Ishikawa (cell line): ENCODE measurements around the gene DOCK1.

Experiments used
- CEBPB ChIP-seq: IDR thresholded peaks from 2 replicates; pipeline ENCODE4 v1.6.1; 2012
- CREB1 ChIP-seq: IDR thresholded peaks from 2 replicates; pipeline ENCODE4 v1.6.1; 2012; ENCODE audit warnings: low read depth
- EGR1 ChIP-seq: IDR thresholded peaks from 2 replicates; pipeline ENCODE4 v1.6.1; 2012
- EP300 ChIP-seq: IDR thresholded peaks from 2 replicates; pipeline ENCODE4 v1.6.1; 2012; ENCODE audit warnings: borderline replicate concordance
- FOXM1 ChIP-seq: IDR thresholded peaks from 2 replicates; pipeline ENCODE4 v1.6.1; 2012; ENCODE audit warnings: low read depth, borderline replicate concordance
- NFIC ChIP-seq: IDR thresholded peaks from 2 replicates; pipeline ENCODE4 v1.6.1; 2012
- RAD21 ChIP-seq: IDR thresholded peaks from 2 replicates; pipeline ENCODE4 v1.6.1; 2012; ENCODE audit warnings: low read depth
- TAF1 ChIP-seq: IDR thresholded peaks from 2 replicates; pipeline ENCODE4 v1.6.1; 2012; ENCODE audit warnings: low read depth, mild to moderate bottlenecking
- TCF12 ChIP-seq: IDR thresholded peaks from 2 replicates; pipeline ENCODE4 v1.6.1; 2012; ENCODE audit warnings: low read depth
- TEAD4 ChIP-seq: IDR thresholded peaks from 2 replicates; pipeline ENCODE4 v1.6.1; 2012
- YY1 ChIP-seq: IDR thresholded peaks from 2 replicates; pipeline ENCODE4 v1.6.1; 2012; ENCODE audit warnings: low read depth
- ZBTB7A ChIP-seq: IDR thresholded peaks from 2 replicates; pipeline ENCODE4 v1.6.1; 2012; ENCODE audit warnings: low read depth
- TF ChIP-seq, protein P1 (sequence below): IDR thresholded peaks from 2 replicates; pipeline ENCODE4 v1.6.1; 2012
- TF ChIP-seq, protein P2 (sequence below): IDR thresholded peaks from 2 replicates; pipeline ENCODE4 v1.6.1; 2012
- TF ChIP-seq, protein P3 (sequence below): IDR thresholded peaks from 2 replicates; pipeline ENCODE4 v1.6.1; 2012; ENCODE audit warnings: low read depth, mild to moderate bottlenecking

Gene DOCK1

DNA sequence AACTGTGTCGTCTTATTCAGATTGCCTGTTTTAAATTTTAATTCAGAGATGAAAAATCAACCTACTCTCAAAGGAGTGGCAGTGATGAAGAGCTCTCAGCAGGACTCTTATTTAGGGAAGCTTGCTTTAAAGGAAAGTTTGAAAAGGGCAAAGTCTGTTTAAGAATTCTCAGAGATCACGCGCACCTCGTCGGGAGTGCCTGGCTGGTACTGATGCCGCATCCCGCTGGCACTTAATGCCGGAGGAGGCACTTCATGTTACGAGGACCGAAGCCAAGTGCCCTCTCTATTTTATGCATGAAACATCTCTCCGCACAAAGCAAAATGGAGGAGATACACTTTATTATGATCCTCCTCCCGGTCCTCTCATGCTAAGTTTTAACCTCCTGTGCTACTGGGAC lies 362.2 kb downstream of the DOCK1 start:
- TF ChIP-seq FOXM1 (no peak), CEBPB (no peak), EP300 (no peak), ZBTB7A (no peak), CREB1 (no peak), TAF1 (no peak), TCF12 (no peak), YY1 (no peak), TEAD4 (no peak), EGR1 (no peak), RAD21 (no peak), NFIC (no peak)
- TF ChIP-seq, protein P1, sequence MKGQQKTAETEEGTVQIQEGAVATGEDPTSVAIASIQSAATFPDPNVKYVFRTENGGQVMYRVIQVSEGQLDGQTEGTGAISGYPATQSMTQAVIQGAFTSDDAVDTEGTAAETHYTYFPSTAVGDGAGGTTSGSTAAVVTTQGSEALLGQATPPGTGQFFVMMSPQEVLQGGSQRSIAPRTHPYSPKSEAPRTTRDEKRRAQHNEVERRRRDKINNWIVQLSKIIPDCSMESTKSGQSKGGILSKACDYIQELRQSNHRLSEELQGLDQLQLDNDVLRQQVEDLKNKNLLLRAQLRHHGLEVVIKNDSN, result no peak
- TF ChIP-seq, protein P2, sequence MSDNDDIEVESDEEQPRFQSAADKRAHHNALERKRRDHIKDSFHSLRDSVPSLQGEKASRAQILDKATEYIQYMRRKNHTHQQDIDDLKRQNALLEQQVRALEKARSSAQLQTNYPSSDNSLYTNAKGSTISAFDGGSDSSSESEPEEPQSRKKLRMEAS, result no peak
- TF ChIP-seq, protein P3, sequence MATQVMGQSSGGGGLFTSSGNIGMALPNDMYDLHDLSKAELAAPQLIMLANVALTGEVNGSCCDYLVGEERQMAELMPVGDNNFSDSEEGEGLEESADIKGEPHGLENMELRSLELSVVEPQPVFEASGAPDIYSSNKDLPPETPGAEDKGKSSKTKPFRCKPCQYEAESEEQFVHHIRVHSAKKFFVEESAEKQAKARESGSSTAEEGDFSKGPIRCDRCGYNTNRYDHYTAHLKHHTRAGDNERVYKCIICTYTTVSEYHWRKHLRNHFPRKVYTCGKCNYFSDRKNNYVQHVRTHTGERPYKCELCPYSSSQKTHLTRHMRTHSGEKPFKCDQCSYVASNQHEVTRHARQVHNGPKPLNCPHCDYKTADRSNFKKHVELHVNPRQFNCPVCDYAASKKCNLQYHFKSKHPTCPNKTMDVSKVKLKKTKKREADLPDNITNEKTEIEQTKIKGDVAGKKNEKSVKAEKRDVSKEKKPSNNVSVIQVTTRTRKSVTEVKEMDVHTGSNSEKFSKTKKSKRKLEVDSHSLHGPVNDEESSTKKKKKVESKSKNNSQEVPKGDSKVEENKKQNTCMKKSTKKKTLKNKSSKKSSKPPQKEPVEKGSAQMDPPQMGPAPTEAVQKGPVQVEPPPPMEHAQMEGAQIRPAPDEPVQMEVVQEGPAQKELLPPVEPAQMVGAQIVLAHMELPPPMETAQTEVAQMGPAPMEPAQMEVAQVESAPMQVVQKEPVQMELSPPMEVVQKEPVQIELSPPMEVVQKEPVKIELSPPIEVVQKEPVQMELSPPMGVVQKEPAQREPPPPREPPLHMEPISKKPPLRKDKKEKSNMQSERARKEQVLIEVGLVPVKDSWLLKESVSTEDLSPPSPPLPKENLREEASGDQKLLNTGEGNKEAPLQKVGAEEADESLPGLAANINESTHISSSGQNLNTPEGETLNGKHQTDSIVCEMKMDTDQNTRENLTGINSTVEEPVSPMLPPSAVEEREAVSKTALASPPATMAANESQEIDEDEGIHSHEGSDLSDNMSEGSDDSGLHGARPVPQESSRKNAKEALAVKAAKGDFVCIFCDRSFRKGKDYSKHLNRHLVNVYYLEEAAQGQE, result no peak

DNA sequence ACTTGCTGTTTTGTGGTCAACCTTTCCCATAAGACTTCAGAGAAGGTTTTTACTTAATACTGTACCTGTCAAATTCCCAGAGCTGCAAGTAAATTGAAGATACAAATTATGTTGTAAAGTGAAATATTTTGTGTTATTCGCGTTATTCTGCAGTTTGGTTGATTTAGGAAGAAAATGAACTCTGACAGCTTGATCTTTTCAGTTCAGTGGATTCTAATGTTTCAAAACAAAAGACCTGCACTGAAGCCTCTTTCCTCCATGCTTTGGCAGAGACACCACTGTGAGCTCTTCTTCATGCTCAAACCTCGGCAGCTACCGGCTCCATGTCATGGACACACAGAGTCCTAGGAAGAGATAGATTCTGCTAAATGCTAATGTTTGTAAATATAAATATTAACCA lies 366.8 kb downstream of the DOCK1 start:
- TF ChIP-seq YY1 (no peak), FOXM1 (no peak), TEAD4 (no peak), CREB1 (no peak), EP300 (no peak), TAF1 (no peak), ZBTB7A (no peak), NFIC (no peak), RAD21 (no peak), CEBPB (no peak), EGR1 (no peak), TCF12 (no peak)
- TF ChIP-seq, protein P3, result no peak
- TF ChIP-seq, protein P2, result no peak
- TF ChIP-seq, protein P1, result no peak

DNA sequence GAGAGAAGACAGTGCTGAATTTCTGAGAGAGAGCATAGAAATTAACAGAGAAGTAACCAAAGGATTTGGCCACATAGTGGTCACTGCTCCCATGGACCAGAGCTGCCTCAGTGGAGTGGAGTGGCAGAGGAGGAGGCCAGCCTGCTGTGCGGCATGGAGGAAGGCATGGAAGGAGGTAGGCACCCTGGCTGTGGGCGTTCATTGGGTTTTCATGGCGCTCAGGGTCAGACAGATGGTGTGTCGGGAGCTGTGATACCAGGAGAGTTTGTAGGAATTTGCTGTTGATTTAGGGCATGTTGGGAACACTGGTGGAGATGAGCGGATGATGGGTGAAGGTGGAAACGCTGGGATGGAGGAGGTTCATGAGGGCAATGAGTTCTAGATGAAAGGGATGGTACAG lies 370.0 kb downstream of the DOCK1 start:
- TF ChIP-seq RAD21 (no peak), EGR1 (no peak), NFIC (no peak), TAF1 (no peak), YY1 (no peak), FOXM1 (no peak), ZBTB7A (no peak), CREB1 (no peak), EP300 (no peak), TCF12 (no peak), CEBPB (no peak)
- TF ChIP-seq, protein P1, result no peak
- TF ChIP-seq, protein P3, result no peak

DNA sequence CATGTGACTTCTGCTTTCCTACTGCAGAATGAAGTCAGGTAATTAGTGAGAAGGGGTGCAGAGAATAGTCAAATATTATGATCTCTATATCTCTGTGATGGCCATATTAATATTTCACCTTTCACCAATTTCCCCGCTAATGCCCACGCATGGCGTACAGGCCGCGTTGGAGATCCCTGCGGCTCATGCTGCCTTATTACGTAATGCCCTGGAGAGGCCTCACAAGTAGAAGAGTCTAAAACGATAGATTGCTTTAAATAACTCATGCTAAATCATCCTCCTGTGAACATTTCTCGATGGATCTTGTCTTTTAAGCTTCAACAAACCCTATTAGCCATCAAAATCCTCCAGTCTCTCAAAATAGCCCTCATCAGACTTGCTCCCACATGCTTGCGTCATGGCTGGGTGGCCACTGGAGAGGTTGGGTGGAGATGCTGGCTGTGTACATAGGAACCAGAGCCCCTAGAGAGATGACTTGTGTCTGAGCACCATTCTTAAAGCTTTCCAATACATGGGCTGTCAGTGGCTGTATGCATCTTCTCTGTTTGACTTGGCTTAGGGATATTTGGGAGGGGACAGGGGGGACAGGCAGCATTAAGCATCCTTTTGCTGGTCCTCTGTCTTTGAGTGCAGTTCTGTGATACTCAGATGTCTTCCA lies 370.7 kb downstream of the DOCK1 start:
- TF ChIP-seq, protein P2, result no peak
- TF ChIP-seq YY1 (no peak), EP300 (no peak), EGR1 (no peak), CEBPB (no peak), ZBTB7A (no peak)
